KMS-11 (cell line): ENCODE results near the gene PAQR4.

Source experiments
- H2AFZ ChIP-seq: fragments of 200-600 bp; sonication (generic); 2 replicates; pipeline ENCODE4 v1.6.1; 2016; ENCODE audit warnings: antibody characterized with exemption, mixed run types, low read depth
- H3K27ac ChIP-seq: fragments of 200-600 bp; sonication (generic); 2 replicates; pipeline ENCODE4 v1.6.1; 2016; ENCODE audit warnings: mild to moderate bottlenecking, mixed run types
- H3K27me3 ChIP-seq: fragments of 200-600 bp; sonication (generic); 2 replicates; pipeline ENCODE4 v1.6.1; 2017; ENCODE audit warnings: mild to moderate bottlenecking, low read depth, mixed run types, moderate library complexity; ENCODE audit not compliant: insufficient read depth
- H3K36me3 ChIP-seq: fragments of 200-600 bp; sonication (generic); 2 replicates; pipeline ENCODE4 v1.6.1; 2017; ENCODE audit warnings: mild to moderate bottlenecking, mixed run types; ENCODE audit not compliant: insufficient read depth
- H3K4me1 ChIP-seq: fragments of 200-600 bp; sonication (generic); 2 replicates; pipeline ENCODE4 v1.6.1; 2016; ENCODE audit warnings: mild to moderate bottlenecking, low read depth, mixed run types; ENCODE audit not compliant: poor library complexity, severe bottlenecking
- H3K4me2 ChIP-seq: fragments of 200-600 bp; sonication (generic); 2 replicates; pipeline ENCODE4 v1.7.0; 2016; ENCODE audit warnings: mild to moderate bottlenecking, mixed run types
- H3K4me3 ChIP-seq: fragments of 200-600 bp; sonication (generic); IDR thresholded peaks from 2 replicates; pipeline ENCODE4 v1.6.1; 2017; ENCODE audit warnings: low read depth, low read length, mixed read lengths; ENCODE audit not compliant: insufficient read depth
- H3K79me2 ChIP-seq: fragments of 200-600 bp; sonication (generic); 2 replicates; pipeline ENCODE4 v1.6.1; 2016; ENCODE audit warnings: low read depth, mixed run types; ENCODE audit not compliant: insufficient read depth
- H3K9ac ChIP-seq: fragments of 200-600 bp; sonication (generic); 2 replicates; pipeline ENCODE4 v1.6.1; 2016; ENCODE audit warnings: mild to moderate bottlenecking, mixed run types
- H4K20me1 ChIP-seq: fragments of 200-600 bp; sonication (generic); 2 replicates; pipeline ENCODE4 v1.6.1; 2016; ENCODE audit warnings: mild to moderate bottlenecking, mixed run types; ENCODE audit not compliant: insufficient read depth
- CTCF ChIP-seq: fragments of 200-600 bp; sonication (generic); conservative IDR thresholded peaks from 2 replicates; pipeline ENCODE4 v1.6.1; 2017; ENCODE audit warnings: low read depth, mild to moderate bottlenecking, antibody characterized with exemption, low read length, moderate library complexity, mixed read lengths

Gene PAQR4

GRCh38 chr16:2934450-2934849 lies 34.7 kb upstream of the PAQR4 start:
- Histone ChIP-seq H3K27ac (no peak overlapping the region), H2AFZ (no peak overlapping the region), H3K79me2 (no peaks in the 10 kb centered on the region), H3K4me3 (no peak overlapping the region), H3K27me3 (no peaks in the 10 kb centered on the region), H3K4me2 (no peak overlapping the region), H4K20me1 (no peaks in the 10 kb centered on the region), H3K4me1 (no peaks in the 10 kb centered on the region), H3K9ac (no peak overlapping the region), H3K36me3 (no peaks in the 10 kb centered on the region; the same call in 1 of the 2 replicates)
- TF ChIP-seq CTCF, result no peak

- no peaks in the 10 kb centered on the region for H3K79me2 ChIP-seq
- no peaks in the 10 kb centered on the region; the same call in 1 of the 2 replicates for H3K36me3 ChIP-seq
- no peak for TF ChIP-seq CTCF
- no peaks in the 10 kb centered on the region for H3K27me3 ChIP-seq
- no peak overlapping the region for H2AFZ ChIP-seq
- no peaks in the 10 kb centered on the region for H4K20me1 ChIP-seq
- no peak overlapping the region for H3K4me3 ChIP-seq
- no peak overlapping the region for H3K9ac ChIP-seq
- no peak overlapping the region for H3K27ac ChIP-seq
- H3K4me1 ChIP-seq, result no peaks in the 10 kb centered on the region
- no peak overlapping the region for H3K4me2 ChIP-seq
Observed at GRCh38 chr16:2936436-2937011, 32.6 kb upstream of the PAQR4 start.

- Histone ChIP-seq H3K4me1 (no peaks in the 10 kb centered on the region), H4K20me1 (no peaks in the 10 kb centered on the region), H3K27ac (no peak overlapping the region), H3K4me3 (no peak overlapping the region), H3K79me2 (no peaks in the 10 kb centered on the region), H3K9ac (no peak overlapping the region), H3K36me3 (no peaks in the 10 kb centered on the region; the same call in 1 of the 2 replicates), H3K4me2 (no peak overlapping the region), H2AFZ (no peak overlapping the region), H3K27me3 (no peaks in the 10 kb centered on the region)
- TF ChIP-seq CTCF, result no peak
Observed at GRCh38 chr16:2937170-2937569, 32.0 kb upstream of the PAQR4 start.

- no peaks in the 10 kb centered on the region for H3K4me1 ChIP-seq
- no peaks in the 10 kb centered on the region for H3K27me3 ChIP-seq
- no peaks in the 10 kb centered on the region for H4K20me1 ChIP-seq
- no peak for TF ChIP-seq CTCF
- H3K4me2 ChIP-seq, result no peak overlapping the region
- H2AFZ ChIP-seq, result no peak overlapping the region
- no peaks in the 10 kb centered on the region for H3K79me2 ChIP-seq
- H3K27ac ChIP-seq, result no peak overlapping the region
- H3K9ac ChIP-seq, result no peak overlapping the region
- H3K36me3 ChIP-seq, result no peaks in the 10 kb centered on the region; the same call in 1 of the 2 replicates
- no peak overlapping the region for H3K4me3 ChIP-seq
Observed at GRCh38 chr16:2938206-2938605, 30.9 kb upstream of the PAQR4 start.
